ENCODE measurements around the gene RABGGTB.
"Not testable (repeated sequence)": the region's sequence is repeated elsewhere in the genome, so short reads cannot be mapped to it uniquely, and the experiment has no call there.

RABGGTB gene

GRCh38 chr1:75796376-75797272, 10.6 kb downstream of the RABGGTB start, which contains the start of gene MSH4:
Gene MSH4, plus strand, starts transcription at chr1:75796882. Its CDS starts 104 bp downstream, at chr1:75796986.
- DNase-seq, result no peak

DNA sequence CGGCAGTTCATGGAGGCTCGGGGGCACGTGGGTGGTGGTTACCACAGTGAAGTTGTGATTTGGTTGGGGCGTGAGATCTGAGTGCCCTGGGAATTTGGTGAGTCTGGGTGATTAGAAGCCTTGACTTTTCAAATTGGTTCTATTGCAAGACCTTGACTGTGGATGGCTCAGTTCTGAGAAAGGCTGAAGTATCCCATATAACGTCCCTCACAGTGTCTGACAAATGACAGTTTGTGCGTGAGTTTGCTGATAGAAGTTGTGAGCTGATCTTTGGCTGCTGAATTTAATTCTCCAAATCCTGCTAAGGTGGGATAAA, 11.2 kb downstream of the RABGGTB start:
- DNase-seq, result no peak

- no peak for DNase-seq
These were observed 11.7 kb downstream of the RABGGTB start for GRCh38 chr1:75797606-75798216.

DNA sequence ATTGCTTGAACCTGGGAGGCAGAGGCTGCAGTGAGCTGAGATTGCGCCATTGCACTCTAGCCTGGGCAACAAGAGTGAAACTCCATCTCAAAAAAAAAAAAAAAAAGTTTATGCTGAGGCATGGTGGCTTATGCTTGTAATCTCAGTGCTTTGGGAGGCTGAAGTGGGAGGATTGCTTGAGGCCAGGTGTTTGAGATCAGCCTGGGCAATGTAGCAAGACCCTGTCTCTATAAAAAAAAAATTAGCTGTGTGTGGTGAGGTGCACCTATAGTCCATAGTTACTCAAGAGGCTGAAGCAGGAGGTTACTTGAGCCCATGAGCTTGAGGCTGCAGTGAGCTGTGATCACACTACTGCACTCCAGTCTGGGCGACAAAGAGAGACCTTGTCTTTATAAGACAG, 15.4 kb downstream of the RABGGTB start:
- not testable (repeated sequence) for DNase-seq

DNA sequence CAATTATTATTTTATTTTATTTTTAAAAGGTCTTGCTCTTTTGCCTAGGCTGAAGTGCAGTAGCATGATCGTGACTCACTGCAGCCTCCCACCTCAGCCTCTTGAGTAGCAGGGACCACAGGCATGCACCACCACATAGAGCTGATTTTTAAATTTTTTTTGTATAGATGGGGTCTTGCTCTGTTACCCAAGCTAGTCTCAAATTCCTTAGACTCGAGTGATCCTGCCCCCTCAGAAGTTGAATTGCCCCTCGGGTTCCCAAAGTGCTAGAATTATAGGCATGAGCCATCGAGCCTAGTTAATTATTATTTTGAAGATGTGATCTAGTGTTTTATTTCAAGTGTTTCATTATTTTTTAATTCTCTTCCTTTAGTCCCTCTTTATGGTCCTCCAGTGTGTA, 22.9 kb downstream of the RABGGTB start:
- DNase-seq, result no peak

- DNase-seq, result not testable (repeated sequence)
These were observed 24.1 kb downstream of the RABGGTB start for GRCh38 chr1:75810113-75810512.

DNA sequence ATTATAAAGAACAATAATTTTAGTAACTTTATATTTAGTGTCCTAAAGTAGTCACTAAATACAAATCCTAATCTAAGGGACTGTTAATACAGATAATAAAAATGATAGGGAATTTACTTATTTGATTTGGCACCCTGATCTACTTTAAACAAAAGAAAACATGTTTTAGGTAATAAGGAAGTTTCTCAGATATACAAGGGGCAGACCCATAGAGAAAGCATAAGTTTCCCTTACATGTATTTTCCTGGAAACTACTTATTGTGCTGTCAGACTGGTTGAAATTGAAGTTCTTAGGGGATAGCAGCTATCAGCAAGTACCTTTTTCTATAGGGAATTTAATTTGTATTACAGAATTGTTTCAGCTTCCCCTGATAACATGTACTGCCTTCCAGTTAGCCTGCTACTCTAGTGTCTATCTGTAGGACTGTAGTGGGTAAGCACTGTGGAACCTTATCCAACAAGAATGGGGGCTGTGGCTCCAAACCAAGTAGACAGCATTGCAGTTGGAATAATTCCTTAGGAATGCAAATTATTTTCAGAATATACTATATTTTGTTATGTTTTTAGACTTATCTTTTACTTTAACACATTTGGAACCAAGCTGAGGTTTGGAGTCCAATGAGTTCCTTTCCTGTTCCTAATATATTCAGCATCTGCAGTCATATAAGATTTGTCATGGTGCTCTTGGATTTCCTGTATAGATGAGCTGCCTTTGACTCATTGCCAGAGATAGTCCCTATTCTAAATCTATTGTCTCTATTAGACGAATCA, 25.3 kb downstream of the RABGGTB start:
- no peak for DNase-seq

- DNase-seq, result no peak
These were observed 26.0 kb downstream of the RABGGTB start for GRCh38 chr1:75812065-75812464.

DNA sequence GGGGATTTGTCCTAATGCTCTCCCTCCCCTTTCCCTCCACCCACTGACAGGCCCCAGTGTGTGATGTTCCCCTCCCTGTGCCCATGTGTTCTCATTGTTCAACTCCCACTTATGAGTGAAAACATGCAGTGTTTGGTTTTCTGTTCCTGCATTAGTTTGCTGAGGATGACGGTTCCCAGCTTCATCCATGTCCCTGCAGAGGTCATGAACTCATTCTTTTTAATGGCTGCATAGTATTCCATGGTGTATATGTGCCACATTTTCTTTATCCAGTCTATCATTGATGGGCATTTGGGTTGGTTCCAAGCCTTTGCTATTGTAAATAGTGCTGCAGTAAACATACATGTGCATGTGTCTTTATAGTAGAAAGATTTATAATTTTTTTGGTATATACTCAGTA, 37.5 kb downstream of the RABGGTB start:
- not testable (repeated sequence) for DNase-seq

DNA sequence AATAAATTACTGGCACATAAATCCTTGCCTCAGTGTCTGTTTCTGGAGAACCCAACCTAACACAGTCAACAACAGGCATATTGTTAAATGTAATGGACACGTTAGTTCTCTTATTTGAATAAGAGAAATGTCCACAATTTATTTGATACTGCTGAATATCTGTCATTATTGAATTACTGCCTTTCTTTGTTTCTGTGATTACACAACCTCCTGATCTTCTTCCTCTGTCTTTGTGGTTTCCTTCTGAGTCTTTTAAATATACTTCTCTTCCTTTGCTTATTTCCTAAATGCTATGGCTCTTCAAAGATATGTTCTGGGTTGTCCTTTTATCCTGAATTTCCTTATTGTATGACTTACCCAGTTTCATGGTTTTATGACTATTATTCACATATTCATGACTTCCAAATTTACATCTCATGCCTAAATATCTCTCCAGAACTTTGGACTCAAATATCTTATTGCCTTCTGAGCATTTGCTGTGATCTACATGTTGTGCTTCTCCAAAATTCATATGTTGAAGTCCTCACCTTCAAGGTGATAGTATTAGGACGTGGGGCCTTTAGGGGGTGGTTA, 50.6 kb downstream of the RABGGTB start:
- DNase-seq, result no peak

DNA sequence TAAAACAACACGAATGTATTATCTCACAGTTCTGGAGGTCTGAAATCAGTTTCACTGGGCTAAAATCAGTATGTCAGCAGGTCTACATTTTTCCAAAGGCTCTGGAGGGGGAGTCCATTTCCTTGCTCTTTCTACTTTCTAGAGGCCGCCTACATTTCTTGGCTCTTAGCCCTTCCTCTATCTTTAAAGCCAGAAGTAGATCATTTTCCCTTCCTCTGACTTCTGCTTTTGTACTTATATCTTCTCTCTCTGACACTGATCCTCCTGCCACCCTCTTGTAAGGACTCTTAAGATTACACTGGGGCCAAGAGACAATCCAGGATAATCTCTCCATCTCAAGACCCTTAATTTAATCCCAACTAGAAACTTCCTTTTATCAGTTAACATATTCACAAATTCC, 52.0 kb downstream of the RABGGTB start:
- DNase-seq, result no peak

GRCh38 chr1:75841421-75841820, 55.4 kb downstream of the RABGGTB start:
- DNase-seq, result no peak
